ENCODE measurements around the gene SEPTIN8.

The SEPTIN8 gene

DNA sequence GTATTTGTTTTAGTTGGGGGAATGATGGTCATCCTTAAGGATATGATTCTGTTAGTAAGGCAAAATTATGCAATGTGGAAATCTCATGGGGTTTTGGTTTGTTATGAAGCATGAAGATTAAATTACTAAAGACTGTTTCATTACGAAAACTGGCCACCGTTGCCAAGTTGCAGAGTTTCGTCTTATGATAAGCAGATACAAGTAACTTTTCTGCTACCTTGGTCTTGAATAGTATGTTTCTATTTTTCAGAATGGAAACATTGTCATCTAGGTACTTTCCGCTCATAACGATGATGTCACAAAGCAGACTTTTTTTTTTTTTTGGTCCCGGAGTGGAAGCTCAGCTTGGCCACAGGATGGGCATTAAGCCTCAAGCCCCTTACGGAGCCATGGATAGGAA is 25.6 kb downstream of the SEPTIN8 start:
- TF ChIP-seq, protein P1, sequence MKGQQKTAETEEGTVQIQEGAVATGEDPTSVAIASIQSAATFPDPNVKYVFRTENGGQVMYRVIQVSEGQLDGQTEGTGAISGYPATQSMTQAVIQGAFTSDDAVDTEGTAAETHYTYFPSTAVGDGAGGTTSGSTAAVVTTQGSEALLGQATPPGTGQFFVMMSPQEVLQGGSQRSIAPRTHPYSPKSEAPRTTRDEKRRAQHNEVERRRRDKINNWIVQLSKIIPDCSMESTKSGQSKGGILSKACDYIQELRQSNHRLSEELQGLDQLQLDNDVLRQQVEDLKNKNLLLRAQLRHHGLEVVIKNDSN (IDR thresholded peaks at IDR 0.05) = no peak
- no peak for TF ChIP-seq EGR1 (IDR thresholded peaks at IDR 0.05)
- TF ChIP-seq FOXM1 (IDR thresholded peaks at IDR 0.05; ENCODE audit: borderline replicate concordance, low read depth) = no peak
- no peak for TF ChIP-seq MAX (IDR thresholded peaks at IDR 0.05)
- TF ChIP-seq YY1 (IDR thresholded peaks at IDR 0.05; ENCODE audit: low read depth) = no peak
- no peak for TF ChIP-seq CREB1 (IDR thresholded peaks at IDR 0.05; ENCODE audit: low read depth)
- TF ChIP-seq RAD21 (IDR thresholded peaks at IDR 0.05; ENCODE audit: low read depth) = no peak
- TF ChIP-seq TAF1 (IDR thresholded peaks at IDR 0.05; ENCODE audit: low read depth) = no peak
- no peak for TF ChIP-seq TCF12 (IDR thresholded peaks at IDR 0.05; ENCODE audit: low read depth)
- no peak for TF ChIP-seq EP300 (IDR thresholded peaks at IDR 0.05; ENCODE audit: borderline replicate concordance)
- no peak for TF ChIP-seq TEAD4 (IDR thresholded peaks at IDR 0.05)
- no peak for TF ChIP-seq CEBPB (IDR thresholded peaks at IDR 0.05)
- TF ChIP-seq, protein P2, sequence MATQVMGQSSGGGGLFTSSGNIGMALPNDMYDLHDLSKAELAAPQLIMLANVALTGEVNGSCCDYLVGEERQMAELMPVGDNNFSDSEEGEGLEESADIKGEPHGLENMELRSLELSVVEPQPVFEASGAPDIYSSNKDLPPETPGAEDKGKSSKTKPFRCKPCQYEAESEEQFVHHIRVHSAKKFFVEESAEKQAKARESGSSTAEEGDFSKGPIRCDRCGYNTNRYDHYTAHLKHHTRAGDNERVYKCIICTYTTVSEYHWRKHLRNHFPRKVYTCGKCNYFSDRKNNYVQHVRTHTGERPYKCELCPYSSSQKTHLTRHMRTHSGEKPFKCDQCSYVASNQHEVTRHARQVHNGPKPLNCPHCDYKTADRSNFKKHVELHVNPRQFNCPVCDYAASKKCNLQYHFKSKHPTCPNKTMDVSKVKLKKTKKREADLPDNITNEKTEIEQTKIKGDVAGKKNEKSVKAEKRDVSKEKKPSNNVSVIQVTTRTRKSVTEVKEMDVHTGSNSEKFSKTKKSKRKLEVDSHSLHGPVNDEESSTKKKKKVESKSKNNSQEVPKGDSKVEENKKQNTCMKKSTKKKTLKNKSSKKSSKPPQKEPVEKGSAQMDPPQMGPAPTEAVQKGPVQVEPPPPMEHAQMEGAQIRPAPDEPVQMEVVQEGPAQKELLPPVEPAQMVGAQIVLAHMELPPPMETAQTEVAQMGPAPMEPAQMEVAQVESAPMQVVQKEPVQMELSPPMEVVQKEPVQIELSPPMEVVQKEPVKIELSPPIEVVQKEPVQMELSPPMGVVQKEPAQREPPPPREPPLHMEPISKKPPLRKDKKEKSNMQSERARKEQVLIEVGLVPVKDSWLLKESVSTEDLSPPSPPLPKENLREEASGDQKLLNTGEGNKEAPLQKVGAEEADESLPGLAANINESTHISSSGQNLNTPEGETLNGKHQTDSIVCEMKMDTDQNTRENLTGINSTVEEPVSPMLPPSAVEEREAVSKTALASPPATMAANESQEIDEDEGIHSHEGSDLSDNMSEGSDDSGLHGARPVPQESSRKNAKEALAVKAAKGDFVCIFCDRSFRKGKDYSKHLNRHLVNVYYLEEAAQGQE (IDR thresholded peaks at IDR 0.05; ENCODE audit: low read depth) = no peak
- TF ChIP-seq ZBTB7A (IDR thresholded peaks at IDR 0.05; ENCODE audit: low read depth) = no peak

DNA sequence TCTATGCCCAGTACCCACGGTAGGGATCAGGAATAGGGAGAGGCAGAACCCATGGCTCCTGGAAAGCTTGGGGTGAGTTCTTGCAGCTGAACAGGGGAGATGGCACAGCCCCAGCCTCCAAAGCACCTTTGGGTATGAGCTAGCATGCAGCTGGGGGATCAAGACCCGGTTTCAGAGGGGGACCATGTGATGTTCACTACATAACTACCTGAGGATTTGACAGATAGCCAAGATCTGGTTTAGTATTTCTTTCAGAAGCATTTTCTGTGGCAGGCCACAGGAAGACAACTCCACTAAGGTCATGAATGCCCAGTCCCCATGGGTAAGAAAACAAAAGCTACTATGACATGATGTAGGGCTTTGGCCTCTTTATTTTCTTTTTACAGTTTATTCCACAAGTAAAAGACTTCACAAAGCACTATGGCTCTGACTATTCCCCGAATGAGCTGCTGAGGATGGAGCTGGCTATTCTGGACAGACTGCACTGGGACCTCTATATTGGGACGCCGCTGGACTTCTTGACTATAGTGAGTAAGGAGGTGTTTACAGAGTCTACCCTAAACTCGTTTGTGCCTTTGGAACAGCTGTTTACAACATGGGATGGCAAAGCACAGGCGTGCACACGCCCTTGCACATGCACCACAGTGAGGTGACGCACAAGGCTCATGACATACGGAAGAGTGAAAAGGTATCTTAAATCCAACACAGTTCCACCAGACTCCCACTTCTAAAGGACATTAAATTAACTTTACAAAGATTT is 26.4 kb downstream of the SEPTIN8 start:
- TF ChIP-seq RAD21 (IDR thresholded peaks at IDR 0.05; ENCODE audit: low read depth) (no peak), FOXM1 (IDR thresholded peaks at IDR 0.05; ENCODE audit: borderline replicate concordance, low read depth) (no peak), TCF12 (IDR thresholded peaks at IDR 0.05; ENCODE audit: low read depth) (no peak), YY1 (IDR thresholded peaks at IDR 0.05; ENCODE audit: low read depth) (no peak), CREB1 (IDR thresholded peaks at IDR 0.05; ENCODE audit: low read depth) (no peak), NFIC (IDR thresholded peaks at IDR 0.05) (no peak)
- TF ChIP-seq, protein P1 (IDR thresholded peaks at IDR 0.05) = no peak

DNA sequence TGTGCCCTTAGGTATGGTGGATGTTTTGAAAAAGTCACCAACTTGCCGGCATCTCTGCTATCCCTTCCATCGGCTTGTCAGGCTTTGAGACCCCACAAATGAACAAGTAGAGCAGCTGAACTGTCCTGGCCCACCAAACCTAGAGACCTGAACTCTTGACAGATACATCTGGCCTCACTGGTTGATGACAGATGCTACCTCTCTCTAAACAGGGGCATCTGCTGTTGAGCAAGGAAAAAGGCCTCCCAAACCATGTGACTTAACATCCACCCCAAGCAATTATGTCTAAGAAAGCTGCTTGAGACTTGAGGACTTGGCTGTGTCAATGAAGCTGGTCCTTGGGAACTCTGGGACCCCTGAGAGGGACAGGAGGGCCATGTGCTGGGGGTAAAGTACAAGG is 27.5 kb downstream of the SEPTIN8 start:
- TF ChIP-seq RAD21 (IDR thresholded peaks at IDR 0.05; ENCODE audit: low read depth) (no peak), FOXM1 (IDR thresholded peaks at IDR 0.05; ENCODE audit: borderline replicate concordance, low read depth) (no peak), MAX (IDR thresholded peaks at IDR 0.05) (no peak), EGR1 (IDR thresholded peaks at IDR 0.05) (no peak), TEAD4 (IDR thresholded peaks at IDR 0.05) (no peak), TCF12 (IDR thresholded peaks at IDR 0.05; ENCODE audit: low read depth) (no peak), CEBPB (IDR thresholded peaks at IDR 0.05) (no peak), TAF1 (IDR thresholded peaks at IDR 0.05; ENCODE audit: low read depth) (no peak), ZBTB7A (IDR thresholded peaks at IDR 0.05; ENCODE audit: low read depth) (no peak), EP300 (IDR thresholded peaks at IDR 0.05; ENCODE audit: borderline replicate concordance) (no peak), NFIC (IDR thresholded peaks at IDR 0.05) (no peak)
- TF ChIP-seq, protein P2 (IDR thresholded peaks at IDR 0.05; ENCODE audit: low read depth) = no peak
- TF ChIP-seq, protein P1 (IDR thresholded peaks at IDR 0.05) = no peak

DNA sequence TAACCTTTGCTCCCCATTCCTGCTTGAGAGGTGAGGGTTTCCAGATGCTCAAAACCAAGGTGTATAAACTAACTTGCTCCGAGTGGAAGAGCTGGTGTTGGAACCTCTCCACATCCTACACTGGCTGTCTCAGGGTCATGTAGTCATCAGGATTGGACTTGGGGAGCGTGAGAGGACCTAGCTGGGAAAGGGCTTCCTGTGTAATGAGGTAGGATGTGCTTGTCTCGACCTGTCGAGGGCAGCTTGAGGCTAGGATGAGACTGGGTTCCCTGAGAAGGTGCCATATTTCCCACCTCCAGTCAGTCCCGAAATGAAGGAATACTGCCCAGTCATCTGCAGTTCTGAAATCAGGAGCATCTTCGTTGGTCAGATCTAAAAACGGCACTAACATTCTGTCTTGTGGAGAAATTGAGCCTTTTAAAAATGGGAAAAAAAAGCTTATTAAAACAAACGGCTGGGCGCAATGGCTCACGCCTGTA is 28.5 kb downstream of the SEPTIN8 start:
- TF ChIP-seq TEAD4 (IDR thresholded peaks at IDR 0.05) (no peak), YY1 (IDR thresholded peaks at IDR 0.05; ENCODE audit: low read depth) (no peak), RAD21 (IDR thresholded peaks at IDR 0.05; ENCODE audit: low read depth) (no peak), TCF12 (IDR thresholded peaks at IDR 0.05; ENCODE audit: low read depth) (no peak), EGR1 (IDR thresholded peaks at IDR 0.05) (no peak), ZBTB7A (IDR thresholded peaks at IDR 0.05; ENCODE audit: low read depth) (no peak)

DNA sequence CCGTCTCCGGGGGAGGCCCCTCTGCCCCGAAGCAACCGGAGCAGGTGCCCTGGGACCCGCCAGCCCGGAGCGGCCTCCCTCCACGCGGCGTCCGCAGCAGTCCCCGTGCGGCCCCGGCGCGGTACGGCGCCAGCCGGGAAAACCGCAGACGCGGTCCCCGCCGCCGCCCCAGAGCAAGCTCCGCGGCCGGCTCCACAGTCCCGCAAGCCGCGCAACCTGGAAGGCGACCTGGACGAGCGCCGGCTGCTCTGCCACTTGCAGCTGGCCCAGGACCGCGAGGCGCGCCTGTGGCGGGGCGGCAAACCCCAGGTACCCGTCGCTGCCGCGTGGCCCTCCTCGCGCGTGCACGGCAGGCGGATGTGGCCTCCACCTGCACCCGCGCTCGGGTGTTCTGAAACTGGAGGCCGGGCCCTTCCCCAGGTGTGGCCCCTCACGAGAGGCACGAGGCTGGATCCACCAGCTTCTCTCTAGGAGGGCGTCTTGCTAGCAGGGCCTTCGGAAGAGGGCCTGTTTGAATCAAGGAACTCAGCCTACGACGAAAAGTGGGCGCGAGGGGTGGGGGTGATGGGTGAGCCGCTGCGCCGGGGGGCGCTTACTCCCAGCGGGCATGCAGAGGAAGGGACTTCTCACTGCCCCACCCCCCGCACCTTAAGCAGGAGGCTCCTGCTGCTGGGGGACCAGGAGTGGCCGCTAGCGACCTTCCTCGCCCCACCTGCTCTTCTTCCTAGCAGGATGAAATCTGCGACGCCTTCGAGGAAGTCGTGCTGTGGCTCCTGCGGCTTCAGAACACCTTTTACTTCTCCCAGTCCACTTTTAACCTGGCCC is 29.2 kb downstream of the SEPTIN8 start:
- TF ChIP-seq, protein P2 (IDR thresholded peaks at IDR 0.05; ENCODE audit: low read depth) = no peak
- TF ChIP-seq RAD21 (IDR thresholded peaks at IDR 0.05; ENCODE audit: low read depth) (no peak), CREB1 (IDR thresholded peaks at IDR 0.05; ENCODE audit: low read depth) (no peak), NFIC (IDR thresholded peaks at IDR 0.05) (no peak), EP300 (IDR thresholded peaks at IDR 0.05; ENCODE audit: borderline replicate concordance) (no peak), TAF1 (IDR thresholded peaks at IDR 0.05; ENCODE audit: low read depth) (no peak), TCF12 (IDR thresholded peaks at IDR 0.05; ENCODE audit: low read depth) (no peak), ZBTB7A (IDR thresholded peaks at IDR 0.05; ENCODE audit: low read depth) (no peak), CEBPB (IDR thresholded peaks at IDR 0.05) (no peak), TEAD4 (IDR thresholded peaks at IDR 0.05) (no peak), YY1 (IDR thresholded peaks at IDR 0.05; ENCODE audit: low read depth) (no peak), EGR1 (IDR thresholded peaks at IDR 0.05) (no peak), MAX (IDR thresholded peaks at IDR 0.05) (no peak), FOXM1 (IDR thresholded peaks at IDR 0.05; ENCODE audit: borderline replicate concordance, low read depth) (no peak)
- TF ChIP-seq, protein P1 (IDR thresholded peaks at IDR 0.05) = no peak

Data from Ishikawa (cell line).